HepG2 (cell line): ENCODE results near the gene CHN1. TPM values are rescaled to one million over a fixed set of nuclear protein-coding genes. Genes with fewer than 3 reads are reported as not detected.

Source experiments
- ATAC-seq: fragments of 200-7000 bp; cut with Tn5 transposase; 3 replicates; pipeline ENCODE4 v1.9.1; 2020; ENCODE audit warnings: mild to moderate bottlenecking, moderate library complexity
- BruUV-seq: library from RNA; stranded (reverse); fragments of 400-500 nt; replicated peaks from 2 replicates; lab custom pipeline; 2021; lab: Mats Ljungman, UMichigan
- CTCF ChIA-PET: fragments of 300-600 bp; formaldehyde crosslinking; extraction: SDS; loops from one replicate; lab custom pipeline; 2021; ENCODE audit warnings: low total read pairs, inconsistent platforms, low intra/inter-chr PET ratio; lab: Yijun Ruan, JAX
- POLR2A ChIA-PET: fragments of 350-600 bp; sonication (Branson Sonifier 250); formaldehyde crosslinking; loops from one replicate; lab custom pipeline; 2020; ENCODE audit warnings: antibody characterized with exemption, inconsistent platforms; lab: Yijun Ruan, JAX
- DNase-seq: peaks from one replicate; pipeline ENCODE4 v3.0.0-alpha.2; 2015; ENCODE audit warnings: low spot score
- FAIRE-seq: peaks from 3 replicates; lab custom pipeline; 2011; peaks lifted over from hg19 to GRCh38; lab: Jason Lieb, UNC
- H2AFZ ChIP-seq: one replicate; pipeline ENCODE4 v1.6.1; 2011; ENCODE audit warnings: low read length, inconsistent platforms
- H3K27ac ChIP-seq: fragments of 300-600 bp; 3 replicates; pipeline ENCODE4 v1.8.0; 2011; ENCODE audit warnings: mixed run types, mild to moderate bottlenecking, mixed read lengths, low read length, inconsistent platforms; ENCODE audit not compliant: insufficient read depth; ENCODE audit errors: extremely low read length
- H3K27me3 ChIP-seq, 2 experiments: fragments of 200-600 bp in 1 of 2; 2 replicates in 1 of 2; 3 replicates in 1 of 2; pipeline versions ENCODE4 v1.6.0 to v1.8.0; 2011; ENCODE audit warnings: low read length in 2 of 2, mild to moderate bottlenecking in 2 of 2, moderate library complexity in 2 of 2, inconsistent platforms in 1 of 2; ENCODE audit not compliant: insufficient read depth in 2 of 2, control insufficient read depth in 1 of 2
- H3K36me3 ChIP-seq, 2 experiments: fragments of 200-600 bp in 1 of 2; replicated peaks in 1 of 2; 2 replicates in 1 of 2; 3 replicates in 1 of 2; pipeline versions ENCODE4 v1.5.1 to v1.8.0; 2011; ENCODE audit warnings: low read length in 2 of 2, inconsistent platforms in 1 of 2; ENCODE audit not compliant: insufficient read depth in 2 of 2, control insufficient read depth in 1 of 2
- H3K4me1 ChIP-seq: 2 replicates; pipeline ENCODE4 v1.5.1; 2012; ENCODE audit warnings: low read length, inconsistent platforms; ENCODE audit not compliant: insufficient read depth
- H3K4me2 ChIP-seq: 2 replicates; pipeline ENCODE4 v1.6.0; 2011; ENCODE audit warnings: low read depth, low read length, inconsistent platforms
- H3K4me3 ChIP-seq, 3 experiments: fragments of 200-600 bp in 1 of 3; sonication (generic), shearing (Covaris generic) in 1 of 3; replicated peaks in 1 of 3; 2 replicates each; pipeline ENCODE4 v1.5.1; 2011 to 2016; ENCODE audit warnings: low read length in 3 of 3, inconsistent platforms in 2 of 3, low read depth in 2 of 3, mild to moderate bottlenecking in 2 of 3, control low read depth in 1 of 3, mixed read lengths in 1 of 3; ENCODE audit not compliant: insufficient read depth in 1 of 3
- H3K79me2 ChIP-seq: one replicate; pipeline ENCODE4 v1.6.1; 2011; ENCODE audit warnings: low read length, inconsistent platforms; ENCODE audit not compliant: insufficient read depth
- H3K9ac ChIP-seq: 2 replicates; pipeline ENCODE4 v1.6.0; 2011; ENCODE audit warnings: mild to moderate bottlenecking, low read depth, low read length, inconsistent platforms; ENCODE audit not compliant: insufficient read depth
- H3K9me3 ChIP-seq: 2 replicates; pipeline ENCODE4 v1.5.1; 2012; ENCODE audit warnings: mild to moderate bottlenecking, low read length
- H4K20me1 ChIP-seq: 2 replicates; pipeline ENCODE4 v1.6.0; 2011; ENCODE audit warnings: inconsistent platforms, mild to moderate bottlenecking, low read length, moderate library complexity; ENCODE audit not compliant: insufficient read depth
- DPF2 ChIP-seq: sonication (generic); formaldehyde crosslinking; IDR thresholded peaks from 2 replicates; pipeline ENCODE4 v1.4.0; 2020; ENCODE audit warnings: mild to moderate bottlenecking, low read depth, missing genetic modification reagents, borderline replicate concordance
- EHMT2 ChIP-seq: fragments of 200-600 bp; sonication (generic); IDR thresholded peaks from 2 replicates; pipeline ENCODE4 v1.7.0; 2017; ENCODE audit warnings: antibody characterized with exemption, low read depth, low read length, borderline replicate concordance
- HMGA1 ChIP-seq: sonication (generic); formaldehyde crosslinking; conservative IDR thresholded peaks from 2 replicates; pipeline ENCODE4 v1.4.0; 2020; ENCODE audit warnings: missing genetic modification reagents
- PTBP1 ChIP-seq: fragments of 200-400 bp; formaldehyde crosslinking; IDR thresholded peaks from 2 replicates; pipeline ENCODE4 v1.6.1; 2018; ENCODE audit warnings: low read length, low read depth; ENCODE audit not compliant: poor library complexity, severe bottlenecking
- RFXAP ChIP-seq: sonication (generic); formaldehyde crosslinking; IDR thresholded peaks from 2 replicates; pipeline ENCODE4 v1.4.0; 2020; ENCODE audit warnings: missing genetic modification reagents, borderline replicate concordance
- TEAD3 ChIP-seq: optimal IDR thresholded peaks from 2 replicates; pipeline ENCODE3; 2016; ENCODE audit warnings: borderline replicate concordance
- TSC22D2 ChIP-seq: sonication (generic); formaldehyde crosslinking; IDR thresholded peaks from 2 replicates; pipeline ENCODE4 v1.5.1; 2020; ENCODE audit warnings: missing genetic modification reagents, mild to moderate bottlenecking, borderline replicate concordance
- ZFP36L1 ChIP-seq: sonication (generic); formaldehyde crosslinking; IDR thresholded peaks from 2 replicates; pipeline ENCODE4 v1.8.0; 2022; ENCODE audit warnings: mild to moderate bottlenecking, missing genetic modification reagents, moderate library complexity
- ZNF337 ChIP-seq: sonication (generic); formaldehyde crosslinking; IDR thresholded peaks from 2 replicates; pipeline ENCODE4 v1.5.1; 2020; ENCODE audit warnings: missing genetic modification reagents, low read depth, mild to moderate bottlenecking, borderline replicate concordance
- ZNF432 ChIP-seq: sonication (generic); formaldehyde crosslinking; IDR thresholded peaks from 2 replicates; pipeline ENCODE4 v1.5.0; 2020; ENCODE audit warnings: missing genetic modification reagents, mild to moderate bottlenecking, borderline replicate concordance
- ZNF530 ChIP-seq: sonication (generic); formaldehyde crosslinking; IDR thresholded peaks from 2 replicates; pipeline ENCODE4 v1.5.0; 2020; ENCODE audit warnings: low read depth, mild to moderate bottlenecking, missing genetic modification reagents
- ZNF652 ChIP-seq: IDR thresholded peaks from 2 replicates; pipeline ENCODE4 v1.6.1; 2016; ENCODE audit warnings: low read depth, borderline replicate concordance
- ZNF768 ChIP-seq: sonication (generic); formaldehyde crosslinking; IDR thresholded peaks from 2 replicates; pipeline ENCODE4 v1.4.0; 2020; ENCODE audit warnings: missing genetic modification reagents
- WGBS: methylation state at CpG from one replicate; pipeline ENCODE4 v1.1.6; 2017; ENCODE audit warnings: low lambda C conversion rate; 5-methylcytosine and 5-hydroxymethylcytosine counted together
- in situ Hi-C: cut with HindIII; loops from 2 replicates; pipeline ENCODE4 v1.10.0; 2017; ENCODE audit warnings: low pct_unique_long_range_greater_than_20kb; ENCODE audit not compliant: extremely low pct_ligation_motif_present
- intact Hi-C: fragments of 100-400 bp; cut with micrococcal nuclease; formaldehyde crosslinking; loops from one replicate; pipeline ENCODE4 v1.10.0; 2022; ENCODE audit not compliant: unreplicated experiment
- polyA plus RNA-seq, 8 experiments: library from polyadenylated mRNA; depleted of rRNA in 3 of 8; stranded (reverse) in 7 of 8; unstranded in 1 of 8; fragments of >200 nt; fragmentation: Illumina TruSeq in 4 of 8; extraction: Trizol in 4 of 8; gene quantifications; 2 replicates each; pipeline versions ENCODE4 v1.2.1 to v1.2.3, GENCODE V29; 2011 to 2016; ENCODE audit warnings: low read depth in 4 of 8, missing spikeins in 1 of 8, mixed read lengths in 1 of 8; ENCODE audit not compliant: insufficient read depth in 1 of 8
- total RNA-seq, 5 experiments: library from RNA; depleted of rRNA; stranded (reverse); fragments of >200 nt; fragmentation: Illumina TruSeq; extraction: Trizol; gene quantifications; 2 replicates each; pipeline ENCODE4 v1.2.3, GENCODE V29; 2016; ENCODE audit warnings: low read depth in 1 of 5
- TF ChIP-seq, protein P1 (sequence below): sonication (generic); formaldehyde crosslinking; IDR thresholded peaks from 2 replicates; pipeline ENCODE4 v1.9.0; 2021; ENCODE audit warnings: missing genetic modification reagents, borderline replicate concordance
- TF ChIP-seq, protein P2 (sequence below): sonication (generic); formaldehyde crosslinking; conservative IDR thresholded peaks from 2 replicates; pipeline ENCODE4 v1.4.0; 2020; ENCODE audit warnings: missing genetic modification reagents
- TF ChIP-seq, protein P3 (sequence below): sonication (generic); formaldehyde crosslinking; IDR thresholded peaks from 2 replicates; pipeline ENCODE4 v1.8.0; 2022; ENCODE audit warnings: missing genetic modification reagents, low read depth, mild to moderate bottlenecking, borderline replicate concordance
- TF ChIP-seq, protein P4 (sequence below): sonication (generic); formaldehyde crosslinking; IDR thresholded peaks from 2 replicates; pipeline ENCODE4 v1.9.0; 2022; ENCODE audit warnings: low read depth, missing genetic modification reagents
- TF ChIP-seq, protein P5 (sequence below): sonication (generic); formaldehyde crosslinking; IDR thresholded peaks from 2 replicates; pipeline ENCODE4 v1.8.0; 2022; ENCODE audit warnings: mild to moderate bottlenecking, missing genetic modification reagents

CHN1 gene
- total and polyA plus RNA-seq, 2 of the 13 experiments (the other 11 are each of a cell fraction or from before 2014, with no cell fraction given): 2.8 to 3.5 TPM

DNA sequence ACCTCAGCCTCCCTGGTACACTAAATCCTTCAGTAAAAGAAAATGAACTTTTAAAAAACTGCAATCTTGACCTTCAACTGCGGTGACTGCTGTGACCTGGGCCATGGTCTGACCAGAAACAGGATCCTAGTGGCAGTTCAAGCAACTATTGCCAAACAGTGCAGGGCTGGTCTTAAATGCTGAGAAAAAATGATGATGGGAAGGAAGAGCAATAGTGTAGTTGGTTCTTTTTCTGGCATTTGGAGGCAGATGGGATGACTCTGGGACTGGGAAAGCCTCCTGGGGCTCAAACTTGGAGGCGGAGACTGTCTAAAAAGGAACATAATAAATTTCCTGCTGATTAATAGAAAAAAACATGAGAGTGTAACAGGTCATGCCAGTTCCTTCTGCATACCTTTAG, 45.4 kb downstream of the CHN1 start:
- in situ Hi-C loops: no loop called here
- no peaks in the 10 kb centered on the region for H3K4me1 ChIP-seq
- H3K79me2 ChIP-seq: no peaks in the 10 kb centered on the region
- DNase-seq (no peak), ATAC-seq (no peak), FAIRE-seq (no peak)
- H3K27me3 ChIP-seq: peaks cover 0 to 22% of the 10 kb centered on the region in 2 experiments; a peak in 3 of 5 replicates
- H3K9ac ChIP-seq: no peak overlapping the region
- H3K4me3 ChIP-seq: no peak overlapping the region
- ChIA-PET CTCF (no interaction called here), POLR2A (no interaction called here)
- TF ChIP-seq, protein P1, sequence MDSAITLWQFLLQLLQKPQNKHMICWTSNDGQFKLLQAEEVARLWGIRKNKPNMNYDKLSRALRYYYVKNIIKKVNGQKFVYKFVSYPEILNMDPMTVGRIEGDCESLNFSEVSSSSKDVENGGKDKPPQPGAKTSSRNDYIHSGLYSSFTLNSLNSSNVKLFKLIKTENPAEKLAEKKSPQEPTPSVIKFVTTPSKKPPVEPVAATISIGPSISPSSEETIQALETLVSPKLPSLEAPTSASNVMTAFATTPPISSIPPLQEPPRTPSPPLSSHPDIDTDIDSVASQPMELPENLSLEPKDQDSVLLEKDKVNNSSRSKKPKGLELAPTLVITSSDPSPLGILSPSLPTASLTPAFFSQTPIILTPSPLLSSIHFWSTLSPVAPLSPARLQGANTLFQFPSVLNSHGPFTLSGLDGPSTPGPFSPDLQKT: no peak
- TF ChIP-seq EHMT2: no peak
- no peak for TF ChIP-seq DPF2 (CRISPR knock-in tag)
- TF ChIP-seq ZNF432 (CRISPR knock-in tag): no peak
- TF ChIP-seq, protein P2, sequence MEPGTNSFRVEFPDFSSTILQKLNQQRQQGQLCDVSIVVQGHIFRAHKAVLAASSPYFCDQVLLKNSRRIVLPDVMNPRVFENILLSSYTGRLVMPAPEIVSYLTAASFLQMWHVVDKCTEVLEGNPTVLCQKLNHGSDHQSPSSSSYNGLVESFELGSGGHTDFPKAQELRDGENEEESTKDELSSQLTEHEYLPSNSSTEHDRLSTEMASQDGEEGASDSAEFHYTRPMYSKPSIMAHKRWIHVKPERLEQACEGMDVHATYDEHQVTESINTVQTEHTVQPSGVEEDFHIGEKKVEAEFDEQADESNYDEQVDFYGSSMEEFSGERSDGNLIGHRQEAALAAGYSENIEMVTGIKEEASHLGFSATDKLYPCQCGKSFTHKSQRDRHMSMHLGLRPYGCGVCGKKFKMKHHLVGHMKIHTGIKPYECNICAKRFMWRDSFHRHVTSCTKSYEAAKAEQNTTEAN (CRISPR knock-in tag): no peak
- TF ChIP-seq TSC22D2 (CRISPR knock-in tag): no peak
- TF ChIP-seq ZNF768: no peak
- TF ChIP-seq, protein P3, sequence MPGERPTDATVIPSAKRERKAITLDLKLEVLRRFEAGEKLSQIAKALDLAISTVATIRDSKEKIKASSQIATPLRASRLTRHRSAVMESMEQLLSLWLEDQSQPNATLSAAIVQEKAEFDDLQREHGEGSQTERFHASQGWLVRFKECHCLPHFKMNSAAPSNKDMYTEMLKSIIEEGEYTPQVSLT (CRISPR knock-in tag): no peak
- TF ChIP-seq ZNF652: no peak
- TF ChIP-seq ZNF337 (CRISPR knock-in tag): no peak
- TF ChIP-seq PTBP1: no peak
- TF ChIP-seq, protein P4, sequence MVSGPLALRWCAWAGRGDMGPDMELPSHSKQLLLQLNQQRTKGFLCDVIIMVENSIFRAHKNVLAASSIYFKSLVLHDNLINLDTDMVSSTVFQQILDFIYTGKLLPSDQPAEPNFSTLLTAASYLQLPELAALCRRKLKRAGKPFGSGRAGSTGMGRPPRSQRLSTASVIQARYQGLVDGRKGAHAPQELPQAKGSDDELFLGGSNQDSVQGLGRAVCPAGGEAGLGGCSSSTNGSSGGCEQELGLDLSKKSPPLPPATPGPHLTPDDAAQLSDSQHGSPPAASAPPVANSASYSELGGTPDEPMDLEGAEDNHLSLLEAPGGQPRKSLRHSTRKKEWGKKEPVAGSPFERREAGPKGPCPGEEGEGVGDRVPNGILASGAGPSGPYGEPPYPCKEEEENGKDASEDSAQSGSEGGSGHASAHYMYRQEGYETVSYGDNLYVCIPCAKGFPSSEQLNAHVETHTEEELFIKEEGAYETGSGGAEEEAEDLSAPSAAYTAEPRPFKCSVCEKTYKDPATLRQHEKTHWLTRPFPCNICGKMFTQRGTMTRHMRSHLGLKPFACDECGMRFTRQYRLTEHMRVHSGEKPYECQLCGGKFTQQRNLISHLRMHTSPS (CRISPR knock-in tag): no peak
- no peak for TF ChIP-seq ZFP36L1 (CRISPR knock-in tag)
- TF ChIP-seq ZNF530 (CRISPR knock-in tag): no peak
- TF ChIP-seq TEAD3 (CRISPR knock-in tag): no peak
- TF ChIP-seq, protein P5, sequence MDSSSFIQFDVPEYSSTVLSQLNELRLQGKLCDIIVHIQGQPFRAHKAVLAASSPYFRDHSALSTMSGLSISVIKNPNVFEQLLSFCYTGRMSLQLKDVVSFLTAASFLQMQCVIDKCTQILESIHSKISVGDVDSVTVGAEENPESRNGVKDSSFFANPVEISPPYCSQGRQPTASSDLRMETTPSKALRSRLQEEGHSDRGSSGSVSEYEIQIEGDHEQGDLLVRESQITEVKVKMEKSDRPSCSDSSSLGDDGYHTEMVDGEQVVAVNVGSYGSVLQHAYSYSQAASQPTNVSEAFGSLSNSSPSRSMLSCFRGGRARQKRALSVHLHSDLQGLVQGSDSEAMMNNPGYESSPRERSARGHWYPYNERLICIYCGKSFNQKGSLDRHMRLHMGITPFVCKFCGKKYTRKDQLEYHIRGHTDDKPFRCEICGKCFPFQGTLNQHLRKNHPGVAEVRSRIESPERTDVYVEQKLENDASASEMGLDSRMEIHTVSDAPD (CRISPR knock-in tag): no peak
- TF ChIP-seq HMGA1 (CRISPR knock-in tag): no peak
- no peak for TF ChIP-seq RFXAP (CRISPR knock-in tag)
- no peak overlapping the region for H3K27ac ChIP-seq
- WGBS: 48% methylated on average over 2 of the region's 2 CpGs
- no peaks in the 10 kb centered on the region for H3K36me3 ChIP-seq
- no peaks in the 10 kb centered on the region for H4K20me1 ChIP-seq
- H2AFZ ChIP-seq: no peak overlapping the region
- no peak overlapping the region for H3K4me2 ChIP-seq
- H3K9me3 ChIP-seq: no peaks in the 10 kb centered on the region
- intact Hi-C loops: no loop called here
- BruUV-seq: no TSS peak
